H1 (cell line): Measurements from ENCODE around the gene MEF2D. TPM values are rescaled to one million over a fixed set of nuclear protein-coding genes. Genes with fewer than 3 reads are reported as not detected.

Source experiments
- BACH1 ChIP-seq: IDR thresholded peaks from 2 replicates; pipeline ENCODE4 v1.6.1; 2012; ENCODE audit warnings: low read length, improper control_type of control experiment
- CHD7 ChIP-seq: fragments of 300-600 bp; sonication (generic); IDR thresholded peaks from 2 replicates; pipeline ENCODE4 v1.7.1; 2012; ENCODE audit warnings: low read length, moderate library complexity, mild to moderate bottlenecking, inconsistent platforms; ENCODE audit not compliant: insufficient replicate concordance
- CREB1 ChIP-seq: IDR thresholded peaks from 2 replicates; pipeline ENCODE4 v1.6.1; 2012; ENCODE audit warnings: inconsistent platforms
- CTBP2 ChIP-seq: IDR thresholded peaks from 2 replicates; pipeline ENCODE4 v1.7.0; 2011; ENCODE audit warnings: borderline replicate concordance, mild to moderate bottlenecking, moderate library complexity, mixed read lengths, low read length; ENCODE audit not compliant: insufficient read depth, insufficient read length
- GTF2F1 ChIP-seq: IDR thresholded peaks from 2 replicates; pipeline ENCODE4 v1.6.1; 2012; ENCODE audit warnings: low read depth, low read length, improper control_type of control experiment, borderline replicate concordance
- HDAC6 ChIP-seq: IDR thresholded peaks from one replicate; pipeline ENCODE4 v1.7.1; 2012; ENCODE audit warnings: low read depth, mild to moderate bottlenecking, inconsistent platforms, low read length, moderate library complexity
- SIN3A ChIP-seq, 2 experiments: IDR thresholded peaks in 1 of 2; conservative IDR thresholded peaks in 1 of 2; 2 replicates each; pipeline ENCODE4 v1.6.1; 2011 to 2012; ENCODE audit warnings: low read length in 2 of 2, improper control_type of control experiment in 1 of 2, low read depth in 1 of 2, mild to moderate bottlenecking in 1 of 2
- TEAD4 ChIP-seq: IDR thresholded peaks from 2 replicates; pipeline ENCODE4 v1.6.1; 2012; ENCODE audit warnings: low read depth, low read length, inconsistent platforms, mixed read lengths
- ZNF274 ChIP-seq: IDR thresholded peaks from 2 replicates; pipeline ENCODE4 v1.7.0; 2012; ENCODE audit warnings: low read length, borderline replicate concordance; ENCODE audit errors: extremely low read depth
- polyA plus RNA-seq, 7 experiments: library from polyadenylated mRNA; depleted of rRNA in 3 of 7; stranded (reverse) in 5 of 7; unstranded in 2 of 7; fragments of >200 nt in 5 of 7; fragments of 200-250 nt in 2 of 7; gene quantifications; 1 replicate in 5 of 7; 2 replicates in 1 of 7; 4 replicates in 1 of 7; pipeline versions ENCODE4 v1.2.1 to v1.2.3, GENCODE V29; 2011 to 2013; ENCODE audit warnings: missing spikeins in 2 of 7, mixed read lengths in 2 of 7
- total RNA-seq: library from RNA; stranded (reverse); fragmentation: NEBNext Ultra II Directional; extraction: Animal tissue kit (Norgen Biotek cat#: 25700); gene quantifications from 2 replicates; pipeline ENCODE4 v1.2.1, GENCODE V29; 2021

Gene MEF2D
- total and polyA plus RNA-seq, 2 of the 8 experiments (the other 6 are each of a cell fraction or from before 2014, with no cell fraction given), result 17.3 to 20.3 TPM

- TF ChIP-seq CHD7 (no peak), CTBP2 (no peak), SIN3A (conservative IDR thresholded peaks at IDR 0.05 in 1 of 2, IDR thresholded peaks at IDR 0.05 in 1 of 2; ENCODE audit: low read depth in 1 of 2, low read length in 2 of 2) (no peak), HDAC6 (no peak), ZNF274 (no peak), GTF2F1 (no peak), BACH1 (no peak), TEAD4 (no peak), CREB1 (no peak)
These were observed 11.1 kb upstream of the MEF2D start (continued) for GRCh38 chr1:156511644-156512043.
